HG03135 (cell line): Measurements from ENCODE around the gene SHANK2.

Experiments
- ATAC-seq: cut with Tn5 transposase; IDR thresholded peaks from one replicate; pipeline ENCODE4 v1.9.1; 2021; ENCODE audit warnings: mild to moderate bottlenecking, moderate library complexity; ENCODE audit not compliant: unreplicated experiment

The SHANK2 gene

DNA sequence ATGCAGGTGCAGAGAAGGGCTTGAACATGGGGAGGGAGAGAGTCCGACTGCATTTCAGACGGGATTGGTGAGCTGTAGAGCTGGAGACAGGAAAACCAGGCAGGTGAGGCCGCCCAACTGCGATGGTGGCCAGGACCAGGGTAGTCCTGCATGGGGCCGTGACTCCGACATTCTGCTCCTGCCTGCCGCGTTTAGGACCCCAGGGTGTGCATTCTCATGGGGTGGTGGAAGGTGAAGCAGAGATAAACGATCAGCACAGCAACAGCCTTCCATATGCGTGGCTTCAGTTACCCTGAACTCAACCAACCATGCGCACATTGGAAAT, 29.3 kb downstream of the SHANK2 start:
- ATAC-seq: no peak

DNA sequence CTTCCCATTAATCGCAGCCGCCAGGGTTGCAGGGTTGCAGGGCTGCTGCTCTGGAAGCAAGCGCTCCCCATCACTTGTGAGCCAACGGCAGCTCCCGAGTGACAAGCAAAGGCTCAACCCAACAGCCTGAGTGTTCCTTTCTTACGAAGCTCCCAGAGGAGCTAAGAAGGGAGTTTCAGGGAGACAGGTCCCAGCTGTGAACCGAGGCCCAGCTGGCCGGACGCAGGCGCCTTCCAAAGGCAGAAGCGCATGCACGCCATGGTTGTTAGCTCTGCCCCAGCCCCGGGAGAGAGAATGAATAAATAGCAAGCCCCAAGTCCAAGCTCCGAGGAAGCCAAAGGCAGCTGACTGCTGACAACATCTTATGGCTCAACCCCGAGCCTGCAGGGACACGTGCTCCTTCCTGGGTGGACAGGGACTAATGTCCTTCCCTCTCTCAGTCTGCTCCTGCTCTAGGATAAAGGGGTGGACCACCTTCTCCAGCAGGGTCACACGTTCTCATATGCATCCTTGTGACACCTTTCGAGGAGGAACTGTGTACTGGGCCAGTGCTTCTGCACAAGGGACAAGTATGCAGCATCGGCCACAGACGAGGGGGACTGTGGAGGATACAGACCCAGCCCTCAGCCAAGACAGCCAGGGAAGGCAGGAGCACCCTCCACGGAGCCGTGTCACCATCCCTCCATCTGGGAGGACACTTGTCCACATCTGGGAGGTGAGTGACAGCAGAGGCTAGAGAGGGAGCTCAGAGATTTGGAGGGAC, 29.9 kb downstream of the SHANK2 start:
- no peak for ATAC-seq

DNA sequence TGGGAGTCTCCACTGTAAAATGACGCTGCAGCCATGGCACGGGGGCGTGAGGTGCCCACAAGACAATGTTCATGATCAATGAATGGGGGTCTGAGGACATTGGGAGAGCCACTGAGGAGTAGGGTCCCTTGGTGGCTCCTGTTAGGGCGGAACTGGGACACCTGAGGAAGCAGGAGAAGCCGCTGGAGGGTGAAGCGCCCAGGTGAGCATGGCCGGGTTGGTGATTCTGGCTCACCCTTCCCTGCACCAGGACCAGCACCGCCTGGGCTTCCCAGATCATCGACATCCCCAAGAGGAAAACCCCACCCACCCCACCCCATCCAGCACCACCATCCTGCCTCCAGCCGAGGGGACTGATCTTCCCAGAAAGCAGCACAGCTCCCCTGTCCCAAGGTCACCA, 30.6 kb downstream of the SHANK2 start:
- ATAC-seq: no peak

DNA sequence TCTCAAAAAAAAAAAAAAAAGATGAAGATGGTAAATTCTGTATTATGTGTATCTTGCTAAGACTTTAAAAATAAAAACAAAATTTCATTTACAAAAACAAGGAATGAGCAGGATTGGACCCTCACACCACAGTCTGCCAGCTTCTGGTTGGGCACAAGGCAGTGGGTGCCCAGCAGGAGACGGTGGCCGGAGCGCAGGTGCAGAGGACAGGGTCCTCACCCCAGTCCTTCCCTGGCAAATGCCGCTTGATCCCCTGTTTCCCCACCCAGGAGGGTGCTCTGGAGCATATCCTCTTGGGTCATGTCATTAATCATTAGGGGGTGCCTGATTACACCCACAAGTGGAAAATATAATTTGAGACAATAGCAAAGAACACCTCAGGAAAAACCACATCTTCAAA, 31.2 kb downstream of the SHANK2 start:
- ATAC-seq: no peak

DNA sequence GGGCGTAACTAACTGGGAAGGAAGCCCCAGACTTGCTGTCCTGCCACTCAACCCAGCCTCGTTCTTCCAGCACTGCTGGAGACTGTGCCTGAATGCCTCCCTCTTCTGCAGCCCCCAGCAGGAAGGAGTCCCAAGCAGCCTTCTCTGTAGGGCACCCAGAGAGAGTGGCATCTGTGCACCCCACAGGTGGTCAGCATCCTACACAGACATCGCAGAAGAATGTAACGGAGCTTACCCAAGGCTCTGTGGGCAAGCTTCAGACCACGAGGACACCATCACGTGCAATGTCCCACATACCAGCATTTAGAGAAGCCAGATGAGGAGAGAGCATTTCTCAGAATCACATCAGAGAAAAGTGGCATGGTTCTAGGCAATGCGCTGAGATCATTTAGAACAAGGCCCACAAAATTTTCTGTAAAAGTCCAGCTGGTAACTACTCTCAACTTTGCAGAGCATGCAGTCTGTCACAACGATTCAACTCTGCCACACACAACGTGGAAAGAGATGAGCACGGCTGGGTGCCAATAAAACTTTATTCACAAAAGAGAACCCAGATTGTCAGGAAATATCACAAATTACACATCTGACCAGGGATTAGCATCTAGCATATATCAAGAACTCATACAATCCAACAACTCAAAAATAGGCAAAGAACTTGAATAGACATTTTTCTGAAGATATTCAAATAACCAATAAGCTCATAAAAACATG, 33.4 kb downstream of the SHANK2 start:
- no peak for ATAC-seq

DNA sequence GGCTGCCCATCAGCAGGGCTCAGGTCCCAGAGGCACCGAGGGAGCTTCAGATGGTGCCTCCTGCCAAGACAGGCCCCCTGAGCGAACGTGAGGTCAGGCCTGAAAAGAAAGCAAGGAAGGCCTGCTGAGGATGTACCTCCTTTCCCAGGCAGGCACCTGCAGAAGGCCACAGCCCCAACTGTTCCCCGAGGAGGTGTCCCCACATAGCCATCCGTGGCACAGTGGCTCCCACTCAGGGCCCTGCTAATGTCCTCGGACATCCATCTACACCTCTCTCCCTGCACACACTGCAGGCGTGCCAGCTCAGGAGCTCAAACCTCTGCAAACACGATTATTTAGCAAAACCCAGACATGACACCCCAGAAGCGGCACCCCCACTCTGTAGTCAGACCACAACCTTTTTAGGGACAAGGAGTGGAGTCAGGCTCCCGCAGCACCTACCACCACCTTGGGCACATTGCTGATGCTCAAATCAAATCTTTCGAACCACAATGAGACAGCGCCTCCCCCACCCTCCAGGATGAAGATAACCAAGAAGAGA, 36.9 kb downstream of the SHANK2 start:
- ATAC-seq: no peak

DNA sequence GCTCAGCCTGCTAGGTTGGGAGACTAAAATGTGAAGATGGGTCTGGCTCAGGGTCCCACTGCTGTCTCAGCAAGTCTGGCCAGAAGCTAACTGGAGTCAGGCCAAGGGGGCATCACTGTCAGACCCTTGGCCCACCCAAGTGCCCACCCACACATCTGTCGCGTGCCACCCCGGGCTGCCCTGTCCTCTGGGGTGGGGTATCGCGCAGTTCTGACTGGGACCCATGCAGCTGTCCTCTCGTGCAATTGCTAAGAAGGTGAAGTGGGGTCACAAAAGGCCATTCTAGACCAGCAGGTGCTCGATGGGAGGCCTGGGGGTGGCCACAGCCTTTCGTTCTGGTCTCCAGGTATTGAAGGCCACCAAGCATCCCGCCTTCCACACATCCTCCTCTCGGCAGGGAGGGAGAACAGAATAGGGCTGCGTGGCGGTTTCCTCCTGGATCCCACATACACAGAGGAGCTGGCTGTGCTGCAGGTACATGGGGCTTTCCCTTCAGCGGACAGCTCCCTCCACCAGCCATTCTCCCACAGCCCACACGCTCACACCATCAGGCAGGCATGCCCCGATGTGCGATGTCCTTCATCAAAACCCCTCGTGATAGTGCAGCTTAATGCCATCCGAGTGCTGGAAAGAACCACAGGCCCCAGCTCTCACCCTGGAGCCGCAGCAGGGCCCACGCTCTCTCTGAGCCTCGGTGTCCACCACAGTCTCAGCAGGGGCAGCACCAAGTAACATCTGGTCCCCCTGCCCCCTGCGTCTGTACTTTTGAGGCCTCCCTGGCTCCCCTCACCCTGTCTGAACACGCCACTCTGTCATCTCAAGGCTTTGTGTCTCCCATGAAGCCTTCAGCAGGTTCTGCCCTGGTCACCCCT, 37.6 kb downstream of the SHANK2 start:
- no peak for ATAC-seq

DNA sequence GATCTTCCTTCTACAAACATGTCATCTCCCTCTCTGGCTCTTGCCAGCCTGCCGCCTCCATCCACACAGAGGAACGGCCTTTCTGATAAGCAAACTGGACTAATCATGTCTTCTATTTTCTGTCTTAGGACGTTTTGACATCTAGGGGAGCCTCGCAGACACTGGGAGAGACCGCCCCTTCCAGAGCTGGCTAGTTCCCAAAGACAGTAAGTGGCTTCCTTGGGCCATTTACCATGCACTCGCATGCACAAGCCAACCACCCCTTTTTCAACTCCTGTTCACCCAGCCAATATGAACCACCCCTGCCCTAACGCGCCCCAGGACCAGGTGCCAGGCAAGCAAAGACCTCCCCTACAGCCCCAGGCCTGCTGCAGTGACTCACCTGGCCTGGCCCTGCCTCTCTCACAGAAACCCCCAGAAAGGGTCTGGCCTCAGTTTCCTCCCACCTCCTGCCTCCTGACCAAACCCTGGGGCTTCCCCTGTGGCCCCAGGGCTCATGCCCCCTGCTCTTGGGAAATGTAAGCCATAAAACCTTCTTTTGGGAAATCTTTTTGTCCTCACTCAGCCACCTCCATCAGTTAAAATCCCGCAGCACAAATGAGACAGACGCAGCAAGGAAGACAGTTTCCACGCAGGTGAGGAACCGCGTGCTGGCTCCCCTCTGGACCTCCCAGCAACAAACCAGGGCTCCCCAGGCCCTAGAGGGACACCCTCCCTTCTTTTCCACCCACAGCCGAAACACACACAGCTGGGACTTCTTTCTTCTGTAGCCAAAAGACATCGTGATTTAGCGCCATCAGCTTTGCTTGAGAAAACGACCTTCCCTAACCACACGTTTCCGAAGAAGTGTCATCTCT, 38.5 kb downstream of the SHANK2 start:
- ATAC-seq: no peak

DNA sequence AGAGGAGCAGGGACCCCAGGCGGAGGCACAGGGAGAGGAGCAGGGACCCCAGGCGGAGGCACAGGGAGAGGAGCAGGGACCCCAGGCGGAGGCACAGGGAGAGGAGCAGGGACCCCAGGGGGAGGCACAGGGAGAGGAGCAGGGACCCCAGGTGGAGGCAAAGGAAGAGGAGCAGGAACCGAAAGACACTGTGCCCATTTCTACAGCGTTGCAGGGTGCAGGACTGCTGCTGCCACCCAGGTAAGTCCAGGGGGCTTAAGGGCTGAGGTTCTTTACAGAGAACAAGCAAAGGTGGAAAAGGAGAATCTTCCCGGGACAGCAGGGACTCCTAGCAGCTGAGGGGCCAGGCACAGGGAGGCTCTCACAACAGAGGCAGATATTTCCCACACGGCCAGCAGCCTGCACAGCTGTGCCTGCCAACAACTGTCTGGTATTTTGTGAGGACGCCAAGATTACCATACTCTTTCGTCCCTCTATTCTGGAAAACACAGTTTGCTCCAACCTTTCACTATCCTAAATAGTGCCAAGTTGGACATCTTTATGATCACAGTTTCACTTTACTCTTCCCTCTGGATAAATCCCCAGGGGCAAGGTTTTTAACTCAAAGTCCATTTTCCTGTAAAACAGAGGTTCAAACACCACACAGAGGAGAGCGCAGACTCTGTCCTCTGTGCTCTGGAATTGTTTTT, 39.4 kb downstream of the SHANK2 start:
- no peak for ATAC-seq

DNA sequence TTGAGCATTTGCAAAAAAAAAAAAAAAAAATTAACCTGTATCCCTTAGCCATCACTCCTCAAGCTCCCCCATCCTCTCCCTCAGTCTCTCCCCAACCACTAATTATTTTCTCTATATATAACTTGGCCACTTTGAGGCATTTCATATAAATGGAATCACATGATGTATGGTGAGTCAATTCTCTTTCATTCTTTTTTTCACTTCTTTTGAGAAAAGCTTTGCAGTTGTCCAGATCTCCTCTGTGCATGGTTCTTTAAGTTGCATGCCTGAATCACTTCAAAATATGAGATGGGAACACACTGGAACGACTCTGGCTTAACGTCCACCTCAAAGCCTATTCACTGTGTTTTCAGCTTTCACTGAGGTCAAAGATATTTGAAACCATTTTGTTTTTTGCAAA, 40.7 kb downstream of the SHANK2 start:
- ATAC-seq: no peak

DNA sequence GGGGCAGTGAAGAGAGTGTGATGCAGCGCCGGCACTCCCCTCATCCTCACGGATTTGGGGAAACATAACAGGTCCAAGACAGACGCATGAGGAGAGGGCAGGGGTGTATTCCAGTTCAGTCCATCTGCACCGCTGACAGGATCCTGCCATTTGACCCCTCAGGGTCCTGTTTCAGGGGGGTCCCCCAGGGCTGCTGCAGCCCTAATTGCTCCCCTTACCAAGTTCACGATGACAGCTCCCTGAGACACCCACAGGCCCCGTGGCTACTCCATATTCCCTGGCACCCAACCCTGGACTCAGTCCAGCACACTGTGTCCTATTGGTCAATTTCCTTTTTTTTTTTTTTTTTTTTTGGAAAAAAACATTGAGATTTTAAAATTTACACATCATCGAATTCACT, 41.5 kb downstream of the SHANK2 start:
- no peak for ATAC-seq

DNA sequence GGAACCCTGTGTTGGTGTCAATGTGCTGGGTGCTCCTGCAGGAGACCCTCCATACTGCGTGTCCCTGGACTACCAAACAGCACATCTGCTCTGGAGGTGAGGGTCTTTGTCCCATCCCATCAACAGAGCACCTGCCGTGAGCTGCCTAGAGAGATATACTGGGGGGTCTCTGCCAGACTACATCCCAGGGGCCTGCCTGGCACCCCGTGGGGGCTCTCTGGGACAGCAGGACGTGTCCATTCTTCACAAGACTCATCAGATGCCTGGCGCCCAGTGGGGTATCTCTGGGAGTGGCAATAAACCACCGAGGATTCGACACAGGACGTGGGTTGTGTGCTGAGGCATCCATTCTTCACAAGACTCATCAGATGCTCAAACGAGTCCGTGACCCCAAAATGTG, 42.7 kb downstream of the SHANK2 start:
- no peak for ATAC-seq

DNA sequence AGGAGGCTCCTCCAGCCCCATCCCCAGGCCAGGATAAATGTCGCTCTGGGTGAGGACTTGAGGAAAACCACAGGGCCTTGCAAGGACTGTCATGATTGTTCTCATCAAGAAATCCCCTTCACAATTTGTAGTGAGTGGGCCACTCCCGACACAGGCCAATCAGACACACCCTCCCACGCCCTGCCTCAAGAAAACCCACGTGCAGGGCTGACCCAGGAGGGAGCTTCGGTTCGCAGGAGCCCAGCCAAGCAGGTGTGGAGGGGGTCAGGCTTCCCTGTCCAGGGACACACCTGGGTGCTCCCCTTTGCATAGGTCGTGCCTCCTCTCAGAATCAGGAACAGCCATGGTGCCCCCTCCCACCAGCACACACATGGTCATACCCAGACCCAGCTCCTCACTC, 43.2 kb downstream of the SHANK2 start:
- no peak for ATAC-seq

DNA sequence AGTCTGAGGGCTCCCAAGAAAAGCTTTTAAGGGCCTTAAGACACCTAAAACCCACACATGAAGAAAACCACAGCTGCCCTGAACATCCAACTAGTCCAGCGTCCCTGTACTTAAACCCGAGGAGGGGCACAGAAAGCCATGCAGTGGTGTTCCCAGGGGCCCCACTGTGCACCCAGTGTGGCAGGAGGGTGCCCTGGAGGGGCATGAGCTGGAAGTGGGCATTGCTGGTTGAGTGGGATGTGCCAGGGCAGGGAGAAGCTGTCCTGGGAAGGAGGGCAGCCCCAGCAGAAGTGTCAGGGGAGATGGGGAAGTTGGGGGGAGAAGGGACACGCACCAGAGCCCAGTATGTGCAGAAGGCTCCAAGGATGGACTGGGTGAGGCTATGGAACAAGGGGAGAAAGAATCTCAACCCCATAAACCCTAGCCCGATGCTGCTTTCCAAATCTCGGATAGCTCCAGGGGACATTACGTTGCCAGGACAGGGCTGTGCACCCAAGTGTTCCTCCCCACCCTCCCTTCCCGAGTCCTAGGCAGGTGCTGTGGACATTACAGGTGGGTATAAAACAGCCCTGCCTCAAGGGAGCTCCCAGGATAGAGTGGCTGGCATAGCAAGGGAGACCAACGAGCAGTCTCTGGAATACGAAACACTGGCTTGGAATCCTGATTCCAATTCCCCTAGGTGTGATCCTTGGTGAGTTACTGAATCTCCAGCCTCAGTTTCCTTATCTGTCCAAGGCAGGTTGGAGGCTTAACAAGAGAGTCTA, 44.2 kb downstream of the SHANK2 start:
- ATAC-seq: no peak

DNA sequence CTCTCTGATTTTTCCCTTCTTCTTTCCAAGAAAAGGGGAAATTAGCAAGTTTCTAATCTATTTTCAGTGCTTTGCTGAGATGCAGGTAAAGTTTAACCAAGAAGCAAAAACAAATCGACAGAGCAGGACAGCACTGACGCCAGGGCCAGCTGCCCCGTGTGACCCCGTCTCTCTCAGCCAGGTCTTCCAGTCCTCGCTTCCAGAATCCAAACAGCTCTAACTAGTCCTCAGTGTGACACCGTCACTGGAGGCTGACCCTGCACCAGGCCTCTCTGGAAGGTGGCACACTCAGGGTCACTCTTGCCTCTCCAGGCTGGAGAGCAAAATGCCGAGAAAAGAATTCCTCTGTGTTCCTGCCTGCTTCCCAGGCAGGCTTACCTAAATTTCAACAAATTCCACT, 44.8 kb downstream of the SHANK2 start:
- ATAC-seq: no peak

DNA sequence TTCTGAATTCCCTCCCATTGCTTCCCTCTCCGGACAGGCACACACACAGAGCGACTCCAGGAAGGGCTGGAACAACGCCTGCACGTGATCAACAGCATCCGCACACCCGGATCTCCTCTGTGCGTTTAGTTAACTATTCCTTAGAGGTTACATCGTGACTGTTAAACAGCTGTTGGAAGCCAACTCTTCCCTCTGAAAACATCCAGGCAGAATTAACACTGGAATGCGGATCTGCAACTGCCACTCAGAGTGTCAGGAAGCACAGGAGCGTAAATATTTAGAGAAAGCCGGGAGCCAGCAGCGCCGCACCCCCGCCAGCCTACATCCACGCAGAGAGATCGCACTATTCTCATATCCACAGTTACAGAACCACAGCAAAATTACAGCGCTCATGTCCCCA, 46.2 kb downstream of the SHANK2 start:
- no peak for ATAC-seq

DNA sequence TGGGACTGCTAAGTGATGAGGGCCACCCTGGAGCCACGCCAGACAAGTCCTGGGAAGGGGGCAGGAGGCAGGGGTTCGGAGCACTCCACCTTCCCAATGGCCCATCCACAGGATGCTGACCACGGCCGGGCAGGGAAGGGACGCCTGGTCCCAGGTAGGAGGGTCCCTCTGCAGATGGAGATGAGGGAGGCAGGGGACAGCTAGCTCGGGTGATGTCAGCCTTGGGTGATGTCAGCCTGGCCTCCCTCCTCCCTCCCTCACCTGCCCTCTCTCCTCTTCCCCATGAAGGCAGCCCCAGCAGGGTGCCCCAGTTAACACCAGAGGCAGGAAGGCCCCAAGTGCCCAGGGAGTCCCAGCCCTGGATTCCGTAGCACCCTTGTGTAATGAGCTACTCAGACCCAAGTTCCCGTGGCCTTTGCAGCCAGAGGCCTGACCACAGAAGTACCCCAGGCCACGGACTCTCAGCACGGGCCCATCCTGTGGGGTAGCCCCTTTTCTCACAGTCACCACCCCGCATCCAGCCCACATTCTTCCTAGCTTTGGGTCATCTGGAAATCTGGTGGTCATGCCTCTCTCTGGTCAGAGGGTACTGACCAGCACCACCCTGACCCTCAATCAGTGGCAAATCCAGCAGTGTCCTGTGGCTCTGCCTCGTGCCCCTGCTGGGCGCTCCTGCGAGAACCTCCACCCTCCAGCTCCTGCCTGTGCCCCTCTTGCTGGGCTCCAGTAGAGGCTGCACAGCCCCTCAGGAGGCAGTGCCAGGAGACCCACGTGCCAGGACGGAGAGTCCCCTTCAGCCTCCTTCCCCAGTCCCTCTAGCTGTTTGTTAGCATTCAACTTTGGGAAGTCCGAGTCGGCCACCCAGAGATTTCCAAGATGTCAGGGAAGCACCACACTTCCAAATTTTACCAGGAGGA, 47.4 kb downstream of the SHANK2 start:
- no peak for ATAC-seq

DNA sequence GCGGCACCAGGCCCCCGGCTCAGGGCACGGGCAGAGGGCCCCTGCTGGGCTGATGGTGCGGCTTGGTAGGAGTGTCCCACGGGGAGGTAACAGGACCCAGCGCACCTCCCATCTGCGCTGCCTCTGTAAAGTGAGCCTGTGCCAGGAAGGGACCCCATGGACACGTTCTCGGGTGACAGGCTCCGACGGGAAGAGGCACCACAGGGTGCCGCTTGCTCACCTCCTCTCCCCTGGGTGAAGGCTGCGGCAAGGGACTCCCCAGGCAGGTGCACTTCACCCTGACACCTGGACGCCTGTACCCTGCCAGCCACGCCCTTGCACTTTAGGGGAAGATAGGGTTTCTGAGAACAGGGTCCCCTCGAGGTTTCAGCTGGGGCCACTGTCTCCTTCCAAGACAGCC, 48.1 kb downstream of the SHANK2 start:
- ATAC-seq: no peak
